ENCODE measurements around the gene ATRN.

GRCh38 chr20:3653921-3654320 is 183.1 kb downstream of the ATRN start:
- no peak for TF ChIP-seq CTCF (IDR thresholded peaks at IDR 0.05)
- no peak for TF ChIP-seq USF2 (CRISPR knock-in tag; IDR thresholded peaks at IDR 0.05)
- no peak for TF ChIP-seq GABPB1 (CRISPR knock-in tag; IDR thresholded peaks at IDR 0.05)
- no peak for TF ChIP-seq ATF3 (CRISPR knock-in tag; conservative IDR thresholded peaks at IDR 0.05)
- no peak for TF ChIP-seq ETV6 (CRISPR knock-in tag; IDR thresholded peaks at IDR 0.05)
- TF ChIP-seq ZNF423 (CRISPR knock-in tag; IDR thresholded peaks at IDR 0.05): no peak
